GM12874 (cell line): ENCODE results near the gene BBX.

Experiments used
- TF ChIP-seq, protein P1 (sequence below): IDR thresholded peaks from 2 replicates; pipeline ENCODE4 v1.5.1; 2011; ENCODE audit warnings: low read depth, mild to moderate bottlenecking, control low read depth, low read length, moderate library complexity; ENCODE audit not compliant: insufficient read depth

The BBX gene

DNA sequence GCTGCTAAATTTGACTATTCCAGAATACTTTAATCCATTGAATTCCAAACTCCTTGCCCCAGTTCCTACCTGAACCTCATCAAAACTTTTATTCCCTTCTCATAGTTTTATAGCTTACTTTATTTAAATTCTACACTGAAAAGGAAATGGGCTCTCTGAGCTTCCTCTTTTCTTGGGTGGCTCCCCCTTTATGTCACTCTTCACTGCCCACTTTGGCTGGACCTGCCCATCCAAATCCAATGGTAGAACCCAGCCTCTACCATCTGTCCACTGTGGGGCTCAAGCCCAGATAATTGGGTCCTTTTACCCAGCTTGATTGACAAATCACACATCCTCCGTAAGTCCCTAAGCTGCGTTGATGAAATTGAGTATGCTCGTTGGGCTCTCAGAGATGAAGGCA is 216.5 kb downstream of the BBX start:
- TF ChIP-seq, protein P1, sequence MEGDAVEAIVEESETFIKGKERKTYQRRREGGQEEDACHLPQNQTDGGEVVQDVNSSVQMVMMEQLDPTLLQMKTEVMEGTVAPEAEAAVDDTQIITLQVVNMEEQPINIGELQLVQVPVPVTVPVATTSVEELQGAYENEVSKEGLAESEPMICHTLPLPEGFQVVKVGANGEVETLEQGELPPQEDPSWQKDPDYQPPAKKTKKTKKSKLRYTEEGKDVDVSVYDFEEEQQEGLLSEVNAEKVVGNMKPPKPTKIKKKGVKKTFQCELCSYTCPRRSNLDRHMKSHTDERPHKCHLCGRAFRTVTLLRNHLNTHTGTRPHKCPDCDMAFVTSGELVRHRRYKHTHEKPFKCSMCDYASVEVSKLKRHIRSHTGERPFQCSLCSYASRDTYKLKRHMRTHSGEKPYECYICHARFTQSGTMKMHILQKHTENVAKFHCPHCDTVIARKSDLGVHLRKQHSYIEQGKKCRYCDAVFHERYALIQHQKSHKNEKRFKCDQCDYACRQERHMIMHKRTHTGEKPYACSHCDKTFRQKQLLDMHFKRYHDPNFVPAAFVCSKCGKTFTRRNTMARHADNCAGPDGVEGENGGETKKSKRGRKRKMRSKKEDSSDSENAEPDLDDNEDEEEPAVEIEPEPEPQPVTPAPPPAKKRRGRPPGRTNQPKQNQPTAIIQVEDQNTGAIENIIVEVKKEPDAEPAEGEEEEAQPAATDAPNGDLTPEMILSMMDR: no peak

DNA sequence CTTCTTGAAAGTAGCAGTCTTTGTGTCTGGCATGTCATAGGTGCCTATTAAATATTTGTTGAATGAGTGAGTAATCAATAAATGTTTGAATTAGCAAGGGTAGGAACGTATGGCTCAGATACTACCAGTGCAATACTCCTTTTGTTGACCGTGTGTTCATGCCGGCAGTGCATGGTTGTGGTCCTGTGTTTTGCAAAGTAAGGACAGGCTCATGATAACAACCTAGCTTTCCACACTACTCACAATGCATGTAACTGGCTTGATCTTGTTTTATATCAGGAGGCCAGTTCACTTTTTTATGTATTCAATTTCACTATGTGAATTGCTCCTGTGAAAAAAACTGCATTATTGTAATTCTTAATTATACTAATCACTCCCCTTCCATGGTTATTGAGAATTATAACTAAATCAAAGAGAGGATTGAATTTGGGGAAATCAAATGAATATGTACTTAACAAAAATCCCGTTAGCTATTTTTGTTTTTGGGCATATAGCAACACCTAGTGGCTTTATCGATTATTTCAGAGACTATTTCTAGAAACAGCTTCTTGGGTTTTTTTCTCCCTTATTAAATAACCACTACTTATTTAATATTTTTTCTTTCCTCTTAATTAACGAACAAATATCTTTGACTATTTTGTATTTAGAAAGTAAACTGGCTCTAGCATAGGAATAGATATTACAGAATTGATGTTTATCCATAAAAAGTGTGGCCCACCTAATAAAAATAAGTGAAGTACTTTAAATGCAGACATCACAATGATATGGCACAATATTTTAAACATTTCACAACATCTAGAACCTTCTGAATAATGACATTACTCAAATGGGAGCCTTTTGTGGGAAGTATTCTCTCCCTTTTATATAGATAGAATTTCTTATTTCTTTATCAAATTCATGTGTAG is 218.5 kb downstream of the BBX start:
- TF ChIP-seq, protein P1: no peak

DNA sequence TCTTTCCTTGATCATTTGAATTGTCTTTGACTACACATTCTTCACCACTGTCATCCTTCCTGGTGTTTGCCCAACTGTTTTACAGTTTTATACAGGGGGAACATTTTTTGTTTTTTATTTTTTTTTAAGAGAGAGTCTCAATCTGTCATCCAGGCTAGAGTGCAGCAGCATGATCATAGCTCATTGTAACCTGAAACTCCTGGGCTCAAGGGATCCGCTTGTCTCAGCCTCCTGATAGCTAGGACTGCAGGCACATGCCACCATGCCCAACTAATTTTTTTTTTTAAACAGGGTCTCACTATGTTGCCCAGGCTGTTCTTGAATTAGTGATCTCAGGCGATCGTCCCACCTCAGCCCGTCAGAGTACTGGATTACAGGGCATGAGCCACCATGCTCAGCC is 222.6 kb downstream of the BBX start:
- TF ChIP-seq, protein P1: no peak

DNA sequence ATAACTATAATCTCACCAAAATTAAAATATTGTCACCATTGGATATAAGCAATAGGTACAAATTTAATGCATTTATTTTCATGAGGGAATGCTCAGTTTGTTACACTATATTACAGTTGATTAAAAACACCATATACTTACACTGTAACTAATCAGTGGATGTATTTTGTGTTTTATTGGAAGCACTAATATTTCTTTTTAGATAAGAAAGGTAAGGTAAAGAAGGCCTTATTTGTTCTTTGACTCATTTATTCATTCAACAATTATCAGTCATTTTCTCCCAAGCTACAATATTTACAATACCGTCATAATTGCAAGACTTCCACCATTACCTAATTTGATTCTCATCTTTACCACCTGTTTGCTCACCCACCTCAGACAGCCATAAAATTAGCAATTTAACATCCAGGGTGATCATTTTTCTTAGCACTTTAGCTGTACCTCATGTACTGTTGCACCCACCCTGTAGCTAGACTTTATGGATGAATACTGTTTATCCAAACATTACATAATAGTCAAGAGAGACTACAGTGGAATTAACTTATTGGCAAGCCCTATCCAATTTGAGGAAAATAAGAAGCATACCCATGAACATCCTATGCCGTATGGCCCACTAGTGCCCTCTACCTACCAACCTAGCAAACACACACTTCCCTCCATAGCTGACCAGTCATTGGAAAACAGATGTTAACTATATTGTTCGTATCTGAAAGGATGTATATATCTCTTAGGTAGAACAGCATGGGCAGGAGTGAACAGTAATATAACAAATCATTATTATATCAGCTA is 229.6 kb downstream of the BBX start:
- TF ChIP-seq, protein P1: peak; percentile 40; the same call in 1 of the 2 replicates

DNA sequence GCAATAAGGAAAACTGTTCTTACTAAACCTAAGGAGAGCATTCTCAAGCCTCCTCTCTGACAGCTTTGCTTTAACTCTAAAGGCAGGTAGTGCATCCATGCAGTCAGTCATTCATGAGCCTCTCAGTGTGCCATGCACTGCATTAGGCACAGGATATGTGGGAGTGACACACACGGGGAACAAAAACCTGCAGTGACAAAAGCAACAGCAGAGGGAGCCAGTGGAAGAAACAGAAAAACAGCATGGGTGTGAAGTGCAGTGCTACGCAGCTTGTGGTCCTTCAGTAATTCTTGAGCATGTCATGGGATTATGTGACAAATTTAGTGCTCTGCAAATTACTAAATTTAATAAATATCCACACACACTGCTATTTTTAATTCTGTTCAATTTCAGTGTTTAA is 230.7 kb downstream of the BBX start:
- TF ChIP-seq, protein P1: peak; percentile 45

DNA sequence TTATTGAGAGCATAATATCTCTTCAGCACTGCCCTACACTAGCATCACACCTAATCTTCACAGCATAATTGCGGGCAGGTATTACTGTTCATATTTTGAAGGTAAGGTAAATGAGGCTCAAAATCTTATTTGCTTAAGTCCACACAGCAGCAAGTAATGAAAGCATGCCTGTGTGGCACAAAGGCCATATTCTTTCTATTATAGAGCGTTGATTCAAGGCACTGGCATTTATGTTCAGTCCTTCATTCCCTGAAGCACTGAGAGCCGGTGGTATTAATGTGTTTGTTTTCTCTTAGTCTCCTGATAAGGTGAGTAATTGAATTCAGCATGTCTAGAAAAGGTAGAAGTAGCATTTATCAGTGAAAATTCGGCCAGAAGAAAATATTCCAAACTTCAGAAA is 231.2 kb downstream of the BBX start:
- TF ChIP-seq, protein P1: no peak

DNA sequence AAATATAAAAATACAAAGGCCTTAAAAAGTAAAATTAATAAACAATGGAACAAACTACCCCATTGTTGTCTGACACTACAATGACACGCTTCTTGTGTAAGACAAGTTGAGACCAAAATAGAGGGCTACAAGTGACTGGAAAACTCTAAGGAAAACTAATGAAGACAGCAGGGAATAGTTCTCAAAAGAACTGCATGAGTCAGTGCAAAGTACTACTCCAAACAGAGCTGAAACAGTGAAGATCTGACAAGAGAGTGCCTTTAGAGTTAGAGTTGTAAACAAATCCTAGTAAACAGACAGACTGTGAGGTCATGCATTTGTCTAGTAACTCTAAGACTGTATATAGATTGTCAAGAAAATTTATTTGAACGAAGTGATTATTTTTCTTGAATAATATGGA is 233.9 kb downstream of the BBX start:
- TF ChIP-seq, protein P1: no peak
